Esophagus squamous epithelium (tissue), 5 donors: ENCODE data around the gene SMAD7. TPM values are rescaled to one million over a fixed set of nuclear protein-coding genes. Genes with fewer than 3 reads are reported as not detected.

Experiments used
- DNase-seq: peaks from one replicate; lab custom pipeline; 2025; lab: John Stamatoyannopoulos, UW
- H3K27ac ChIP-seq, 4 donors: fragments of 200-600 bp; sonication (generic); one replicate each; pipeline ENCODE4 v1.5.1; 2016 to 2019; ENCODE audit warnings: mild to moderate bottlenecking in 1 of 4
- H3K27me3 ChIP-seq, 4 donors: fragments of 200-600 bp; sonication (generic); 1 replicate in 3 of 4; 2 replicates in 1 of 4; pipeline versions ENCODE4 v1.5.1 to v1.6.0; 2017 to 2021; ENCODE audit warnings: antibody characterized with exemption in 1 of 4
- H3K36me3 ChIP-seq, 3 donors: fragments of 200-600 bp; sonication (generic); one replicate each; pipeline ENCODE4 v1.5.1; 2016 to 2019
- H3K4me1 ChIP-seq, 3 donors: fragments of 200-600 bp; sonication (generic); one replicate each; pipeline ENCODE4 v1.5.1; 2017 to 2019
- H3K4me3 ChIP-seq, 4 donors: fragments of 200-600 bp; sonication (generic); 1 replicate in 3 of 4; 2 replicates in 1 of 4; pipeline ENCODE4 v1.5.1; 2016 to 2019; ENCODE audit warnings: mild to moderate bottlenecking in 2 of 4, moderate library complexity in 1 of 4
- H3K9me3 ChIP-seq, 3 donors: fragments of 200-600 bp; sonication (generic); one replicate each; pipeline ENCODE4 v1.5.1; 2016 to 2019
- CTCF ChIP-seq, 6 experiments: fragments of 450-650 bp in 4 of 6; fragments of 200-600 bp in 2 of 6; sonication (generic) in 2 of 6; IDR thresholded peaks; one replicate each; pipeline ENCODE4 v1.5.1; 2016 to 2019; ENCODE audit warnings: antibody characterized with exemption in 6 of 6, mild to moderate bottlenecking in 4 of 6, moderate library complexity in 4 of 6
- POLR2A ChIP-seq, 4 donors: fragments of 450-650 bp; IDR thresholded peaks; one replicate each; pipeline ENCODE4 v1.6.1; 2017; ENCODE audit warnings: antibody characterized with exemption in 4 of 4, mild to moderate bottlenecking in 4 of 4, moderate library complexity in 3 of 4
- WGBS, 2 donors: methylation state at CpG; one replicate each; pipeline ENCODE4 v1.1.5; 2018; 5-methylcytosine and 5-hydroxymethylcytosine counted together
- intact Hi-C: fragments of 100-400 bp; cut with DNase I; formaldehyde crosslinking; loops from one replicate; pipeline ENCODE4 v1.15.0; 2022
- total RNA-seq, 4 donors: library from RNA; depleted of rRNA; stranded (reverse); fragments of >200 nt; gene quantifications; one replicate each; pipeline ENCODE4 v1.1.0, GENCODE V29; 2016
- donor health status: DM: yes; HTN: yes; CAD: no.

SMAD7 gene
- total RNA-seq, 4 donors from 2014 or later = 4.2 to 26.5 (median 9.0) TPM

- WGBS, 2 donors = 81 to 95% methylated on average over 2 of the region's 2 CpGs
- intact Hi-C loops = no loop called here
- H3K4me3 ChIP-seq = no peak overlapping the region
- no peak overlapping the region for H3K27ac ChIP-seq
- TF ChIP-seq POLR2A (IDR thresholded peaks at IDR 0.05) (no peak), CTCF (IDR thresholded peaks at IDR 0.05) (no peak)
- H3K36me3 ChIP-seq = no peaks in the 10 kb centered on the region
- H3K27me3 ChIP-seq = no peaks in the 10 kb centered on the region
- H3K9me3 ChIP-seq = peaks cover 0 to 9% (median 4%) of the 10 kb centered on the region in 3 donors
- peaks cover 14 to 24% (median 15%) of the 10 kb centered on the region in 3 donors for H3K4me1 ChIP-seq
- DNase-seq = no peak
These were observed 46.7 kb downstream of the SMAD7 start for GRCh38 chr18:48904091-48904490.

DNA sequence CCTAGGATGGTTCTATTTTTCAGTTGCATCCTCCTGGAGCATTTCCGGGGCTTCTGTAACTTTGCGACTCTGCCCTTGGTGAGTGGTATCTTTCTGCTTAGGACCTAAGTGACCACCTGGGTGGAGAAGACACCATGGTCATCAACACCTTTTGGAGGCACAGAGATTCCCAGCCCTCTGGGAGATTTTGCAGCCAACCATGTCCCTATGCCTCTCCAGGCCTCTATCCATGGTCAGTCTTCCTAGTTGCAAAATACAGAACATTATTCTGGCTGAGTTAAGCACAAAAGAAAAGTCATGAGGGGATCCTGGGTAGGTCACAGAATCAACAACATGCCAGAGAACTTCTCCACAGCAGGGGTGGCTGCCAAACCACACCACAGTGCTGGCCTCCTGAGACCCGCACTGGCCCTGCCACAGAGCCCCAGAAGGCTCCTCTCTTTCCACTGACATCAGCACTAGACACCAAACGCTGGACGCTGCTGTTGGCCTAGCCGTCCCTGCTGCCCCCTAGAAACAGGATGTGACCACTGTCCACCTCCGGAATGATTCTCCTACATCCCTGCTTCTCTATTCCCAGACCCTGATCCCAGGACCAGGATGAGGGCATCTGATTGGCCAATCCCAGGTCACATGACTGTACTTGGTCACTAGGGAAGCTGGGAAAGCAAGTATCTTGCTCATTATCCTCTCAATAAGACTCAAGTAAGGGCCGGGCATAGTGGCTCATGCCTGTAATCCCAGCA, 47.7 kb downstream of the SMAD7 start:
- WGBS, 2 donors = 87 to 100% methylated on average over 2 to 3 of the region's 8 CpGs
- intact Hi-C loops = no loop called here
- no peak for DNase-seq

DNA sequence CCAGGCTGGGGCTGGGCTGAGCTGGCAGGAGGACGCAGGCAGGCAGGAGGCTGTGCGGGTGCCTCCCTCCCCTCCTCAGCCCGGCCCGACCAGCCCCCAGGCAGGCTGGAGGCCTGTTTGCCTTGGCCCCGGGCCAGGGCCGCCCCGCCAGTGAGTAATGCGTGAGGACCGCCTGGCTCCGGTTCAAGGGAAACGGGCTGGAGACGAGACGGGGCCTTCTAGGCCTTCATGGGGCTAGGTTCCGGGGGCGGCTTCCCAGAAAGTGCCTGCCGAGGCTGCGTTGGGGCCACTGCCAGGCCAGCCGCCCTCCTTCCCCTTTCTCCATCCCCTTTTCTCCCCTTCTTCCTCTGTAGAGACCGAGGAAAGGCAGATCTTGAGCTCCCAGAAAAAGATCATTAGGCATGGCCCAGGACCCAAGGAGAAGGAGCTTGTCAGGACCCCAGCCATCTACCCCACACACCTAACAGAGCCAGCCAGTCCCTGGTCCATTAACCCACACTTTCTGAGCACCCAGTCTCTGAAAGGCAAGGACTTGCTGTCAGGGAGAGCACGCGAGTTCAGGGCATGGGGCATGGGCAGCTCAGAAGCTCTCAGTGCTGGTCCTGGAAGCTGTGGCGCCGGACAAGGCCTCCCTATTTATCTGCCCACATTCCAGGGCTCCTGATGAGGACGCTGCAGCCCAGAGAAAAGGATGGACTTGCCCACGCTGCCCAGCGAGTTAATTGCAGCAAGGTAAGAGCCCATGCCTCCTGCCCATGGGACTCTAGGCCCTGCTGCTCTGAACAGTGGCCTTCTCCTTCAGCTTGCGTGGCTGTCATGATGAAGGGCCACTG, 48.5 kb downstream of the SMAD7 start:
- peak overlapping the region; percentile 35 to 84 (median 56) for H3K27ac ChIP-seq
- H3K4me1 ChIP-seq = peaks cover 17 to 30% (median 18%) of the 10 kb centered on the region in 3 donors
- H3K27me3 ChIP-seq = no peaks in the 10 kb centered on the region
- 17 to 93% methylated on average over 3 to 18 of the region's 27 CpGs for WGBS, 2 donors
- peak overlapping the region in 1 of 4 donors; percentile 35 for H3K4me3 ChIP-seq
- no peaks in the 10 kb centered on the region for H3K36me3 ChIP-seq
- peaks cover 0 to 9% (median 4%) of the 10 kb centered on the region in 3 donors for H3K9me3 ChIP-seq
- no peak for TF ChIP-seq CTCF (IDR thresholded peaks at IDR 0.05)
- no peak for TF ChIP-seq POLR2A (IDR thresholded peaks at IDR 0.05)
- intact Hi-C loops = no loop called here
- no peak for DNase-seq

More for the DNA sequence above, 47.7 kb downstream of the SMAD7 start:
- Histone ChIP-seq H3K27ac (peak overlapping the region; percentile 35 to 84 (median 56)), H3K9me3 (peaks cover 0 to 9% (median 4%) of the 10 kb centered on the region in 3 donors), H3K27me3 (no peaks in the 10 kb centered on the region), H3K36me3 (no peaks in the 10 kb centered on the region), H3K4me1 (peaks cover 14 to 24% (median 15%) of the 10 kb centered on the region in 3 donors), H3K4me3 (no peak overlapping the region)
- no peak for TF ChIP-seq POLR2A (IDR thresholded peaks at IDR 0.05)
- TF ChIP-seq CTCF (IDR thresholded peaks at IDR 0.05) = no peak

GRCh38 chr18:48901145-48902022, 49.4 kb downstream of the SMAD7 start:
- Histone ChIP-seq H3K27me3 (no peaks in the 10 kb centered on the region), H3K4me1 (peaks cover 18 to 36% (median 23%) of the 10 kb centered on the region in 3 donors), H3K9me3 (peaks cover 0 to 9% (median 4%) of the 10 kb centered on the region in 3 donors), H3K4me3 (peak overlapping the region in 1 of 4 donors; percentile 35), H3K27ac (peak overlapping the region in 3 of 4 donors; percentile 35 to 84 (median 77)), H3K36me3 (no peaks in the 10 kb centered on the region)
- no peak for DNase-seq
- intact Hi-C loops = no loop called here
- TF ChIP-seq CTCF (IDR thresholded peaks at IDR 0.05) (no peak), POLR2A (IDR thresholded peaks at IDR 0.05) (no peak)
- 100% methylated on average over 1 of the region's 4 CpGs; no CpG with 5 or more reads in 1 of the 2 donors for WGBS, 2 donors
